CD4-positive, alpha-beta T cell treated with Interleukin-15 for 4 hours (primary cell): ENCODE measurements around the gene NDUFB6.
"Not testable (repeated sequence)": the region's sequence is repeated elsewhere in the genome, so short reads cannot be mapped to it uniquely, and the experiment has no call there.

Experiments used
- DNase-seq: peaks from one replicate; pipeline ENCODE4 v3.0.0-alpha.2; 2020; ENCODE audit warnings: low spot score

NDUFB6 gene

DNA sequence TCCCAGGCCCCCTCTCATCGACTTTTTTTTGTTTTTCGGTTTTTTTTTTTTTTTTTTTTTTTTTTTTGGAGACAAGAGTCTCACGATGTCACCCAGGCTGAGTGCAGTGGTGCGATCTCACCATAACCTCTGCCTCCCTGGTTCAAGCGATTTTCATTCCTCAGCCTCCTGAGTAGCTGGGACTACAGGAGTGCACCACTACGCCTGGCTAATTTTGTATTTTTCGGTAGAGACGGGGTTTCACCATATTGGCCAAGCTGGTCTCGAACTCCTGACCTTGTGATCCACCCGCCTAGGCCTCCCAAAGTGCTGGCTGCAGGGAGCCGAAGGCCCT is 48.4 kb downstream of the NDUFB6 start:
- DNase-seq: not testable (repeated sequence)

- no peak for DNase-seq
Observed at GRCh38 chr9:32523910-32524309, 49.0 kb downstream of the NDUFB6 start.

DNA sequence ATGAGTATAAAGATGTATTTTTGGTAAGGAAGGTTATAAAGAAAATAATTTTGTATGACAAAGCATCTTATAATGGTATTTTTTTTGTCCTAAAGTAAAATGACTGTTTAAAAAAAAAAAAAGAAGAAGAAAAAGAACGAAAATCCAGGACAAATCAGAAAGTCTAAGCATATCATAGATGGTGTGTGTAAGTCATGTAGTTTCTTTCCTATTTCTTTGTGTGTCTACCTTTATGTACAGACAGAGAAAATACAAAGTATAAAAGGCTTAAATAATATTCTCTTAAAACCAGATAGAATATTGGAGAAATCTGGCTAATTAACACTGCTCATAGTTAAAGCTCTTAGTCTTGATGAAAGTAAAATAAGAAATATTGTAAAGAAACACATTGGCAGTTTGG is 54.7 kb downstream of the NDUFB6 start:
- DNase-seq: no peak

DNA sequence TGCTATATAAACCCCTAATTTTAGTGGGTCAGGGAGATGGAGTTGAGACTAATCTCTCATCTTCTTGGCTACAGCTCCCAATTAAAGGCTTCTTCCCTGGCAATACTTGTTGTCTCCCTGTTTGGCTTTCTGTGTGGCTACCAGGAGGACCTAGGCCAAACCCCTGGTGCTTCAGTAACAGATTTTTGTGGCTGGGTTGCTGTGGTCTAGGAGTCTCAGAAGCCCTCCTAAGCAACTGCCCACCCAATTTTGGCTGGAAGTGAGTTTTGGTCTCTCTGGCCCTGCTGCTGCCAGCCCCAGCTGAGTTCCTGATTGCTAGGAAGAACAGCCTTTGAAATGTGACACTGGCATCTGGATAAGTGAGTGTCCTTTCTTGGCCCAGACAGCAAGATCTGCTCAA is 56.7 kb downstream of the NDUFB6 start:
- no peak for DNase-seq

- DNase-seq: no peak
Observed at GRCh38 chr9:32508728-32509127, 64.2 kb downstream of the NDUFB6 start.

GRCh38 chr9:32503008-32503407 is 70.0 kb downstream of the NDUFB6 start:
- DNase-seq: no peak
